ENCODE measurements around the gene ZNF714.

Gene ZNF714

GRCh38 chr19:21158523-21159135 is 76.6 kb downstream of the ZNF714 start:
- no peak for TF ChIP-seq CTCF (IDR thresholded peaks at IDR 0.05)
- peaks cover 71% of the 10 kb centered on the region for H3K9me3 Mint-ChIP-seq
- no peaks in the 10 kb centered on the region for H3K4me1 Mint-ChIP-seq
- no peak overlapping the region for H3K27ac Mint-ChIP-seq
- peaks cover 98% of the 10 kb centered on the region for H3K36me3 Mint-ChIP-seq (ENCODE audit: low read depth)
- no peak overlapping the region for H3K4me3 Mint-ChIP-seq
- no peaks in the 10 kb centered on the region for H3K27me3 Mint-ChIP-seq (ENCODE audit: low read depth, poor library complexity)
- no peak for DNase-seq

- H3K9me3 Mint-ChIP-seq: peaks cover 18% of the 10 kb centered on the region
Observed at GRCh38 chr19:21164541-21164940, 82.5 kb downstream of the ZNF714 start.

GRCh38 chr19:21166436-21166835 is 84.4 kb downstream of the ZNF714 start:
- no peak overlapping the region for H3K4me3 Mint-ChIP-seq
- H3K36me3 Mint-ChIP-seq (ENCODE audit: low read depth): peaks cover 87% of the 10 kb centered on the region

More at GRCh38 chr19:21164541-21164940, 82.5 kb downstream of the ZNF714 start:
- H3K4me3 Mint-ChIP-seq: no peak overlapping the region
- no peak for DNase-seq
- no peaks in the 10 kb centered on the region for H3K27me3 Mint-ChIP-seq (ENCODE audit: low read depth, poor library complexity)
- H3K27ac Mint-ChIP-seq: no peak overlapping the region
- no peaks in the 10 kb centered on the region for H3K4me1 Mint-ChIP-seq
- TF ChIP-seq CTCF (IDR thresholded peaks at IDR 0.05): no peak
- H3K36me3 Mint-ChIP-seq (ENCODE audit: low read depth): peaks cover 88% of the 10 kb centered on the region

More at GRCh38 chr19:21166436-21166835, 84.4 kb downstream of the ZNF714 start:
- Mint-ChIP-seq H3K27me3 (ENCODE audit: low read depth, poor library complexity) (no peaks in the 10 kb centered on the region), H3K9me3 (peaks cover 3% of the 10 kb centered on the region), H3K4me1 (no peaks in the 10 kb centered on the region), H3K27ac (no peak overlapping the region)
- no peak for TF ChIP-seq CTCF (IDR thresholded peaks at IDR 0.05)
- DNase-seq: no peak

Measured in nephron progenitor cell (in vitro differentiated cells).